Neuronal stem cell (in vitro differentiated cells): ENCODE data around the gene BAZ1B.

Experiments
- DNase-seq: peaks from one replicate; pipeline ENCODE4 v3.0.0-alpha.2; 2013; ENCODE audit warnings: low spot score
- H2AFZ ChIP-seq: one replicate; pipeline ENCODE4 v1.6.1; 2013; ENCODE audit warnings: mild to moderate bottlenecking, low read length, inconsistent platforms
- H2AK5ac ChIP-seq: 2 replicates; pipeline ENCODE4 v1.6.1; 2013; ENCODE audit warnings: low read depth, mild to moderate bottlenecking, inconsistent platforms, low read length, moderate library complexity, mixed read lengths
- H2BK120ac ChIP-seq: 2 replicates; pipeline ENCODE4 v1.6.1; 2013; ENCODE audit warnings: low read depth, mild to moderate bottlenecking, inconsistent platforms, low read length, moderate library complexity, mixed read lengths
- H2BK12ac ChIP-seq: one replicate; pipeline ENCODE4 v1.6.1; 2013; ENCODE audit warnings: low read length, inconsistent platforms
- H2BK15ac ChIP-seq: 2 replicates; pipeline ENCODE4 v1.6.1; 2013; ENCODE audit warnings: mild to moderate bottlenecking, low read length, inconsistent platforms, mixed read lengths
- H2BK5ac ChIP-seq: one replicate; pipeline ENCODE4 v1.6.1; 2013; ENCODE audit warnings: inconsistent platforms, mild to moderate bottlenecking, low read length, moderate library complexity
- H3K14ac ChIP-seq: one replicate; pipeline ENCODE4 v1.6.1; 2013; ENCODE audit warnings: low read length, inconsistent platforms
- H3K18ac ChIP-seq: 2 replicates; pipeline ENCODE4 v1.6.1; 2013; ENCODE audit warnings: low read length, inconsistent platforms
- H3K23ac ChIP-seq: 2 replicates; pipeline ENCODE4 v1.6.1; 2013; ENCODE audit warnings: low read depth, mild to moderate bottlenecking, mixed read lengths, low read length, inconsistent platforms; ENCODE audit not compliant: poor library complexity
- H3K27ac ChIP-seq: replicated peaks from 3 replicates; pipeline ENCODE4 v1.5.1; 2013; ENCODE audit warnings: low read length, inconsistent platforms
- H3K27me3 ChIP-seq, 3 experiments: 2 replicates each; pipeline ENCODE4 v1.6.1; 2013; ENCODE audit warnings: low read length in 3 of 3, mild to moderate bottlenecking in 2 of 3, inconsistent platforms in 1 of 3, low read depth in 1 of 3, mixed read lengths in 1 of 3, moderate library complexity in 1 of 3; ENCODE audit not compliant: control insufficient read depth in 3 of 3, insufficient read depth in 3 of 3
- H3K36me3 ChIP-seq, 2 donors: replicated peaks in 1 of 2; 2 replicates each; pipeline ENCODE4 v1.6.1; 2013; ENCODE audit warnings: low read length in 2 of 2; ENCODE audit not compliant: control insufficient read depth in 2 of 2, insufficient read depth in 2 of 2
- H3K4ac ChIP-seq: 2 replicates; pipeline ENCODE4 v1.6.1; 2013; ENCODE audit warnings: inconsistent platforms, mild to moderate bottlenecking, low read length, moderate library complexity
- H3K4me1 ChIP-seq, 2 donors: 1 replicate in 1 of 2; 2 replicates in 1 of 2; pipeline ENCODE4 v1.6.1; 2013; ENCODE audit warnings: low read length in 2 of 2, low read depth in 1 of 2; ENCODE audit not compliant: control insufficient read depth in 2 of 2, insufficient read depth in 1 of 2
- H3K4me2 ChIP-seq: one replicate; pipeline ENCODE4 v1.6.1; 2013; ENCODE audit warnings: mild to moderate bottlenecking, low read length, inconsistent platforms; ENCODE audit not compliant: insufficient read depth, poor library complexity, severe bottlenecking
- H3K4me3 ChIP-seq, 2 donors: 2 replicates each; pipeline ENCODE4 v1.5.1; 2013; ENCODE audit warnings: low read length in 2 of 2, mild to moderate bottlenecking in 2 of 2, inconsistent platforms in 1 of 2, moderate library complexity in 1 of 2
- H3K79me1 ChIP-seq: one replicate; pipeline ENCODE4 v1.6.1; 2013; ENCODE audit warnings: low read depth, mild to moderate bottlenecking, inconsistent platforms, low read length, moderate library complexity
- H3K9ac ChIP-seq: one replicate; pipeline ENCODE4 v1.6.1; 2013; ENCODE audit warnings: mild to moderate bottlenecking, low read depth, low read length, inconsistent platforms; ENCODE audit not compliant: poor library complexity
- H3K9me3 ChIP-seq, 2 donors: replicated peaks in 1 of 2; 2 replicates each; pipeline versions ENCODE3 to v1.6.1; 2013; ENCODE audit warnings: low read length in 2 of 2, mild to moderate bottlenecking in 2 of 2, inconsistent platforms in 1 of 2, low read depth in 1 of 2, mixed read lengths in 1 of 2, moderate library complexity in 1 of 2; ENCODE audit not compliant: control insufficient read depth in 2 of 2, insufficient read depth in 1 of 2
- H4K8ac ChIP-seq: one replicate; pipeline ENCODE4 v1.6.1; 2013; ENCODE audit warnings: low read depth, mild to moderate bottlenecking, inconsistent platforms, low read length, moderate library complexity
- H4K91ac ChIP-seq: one replicate; pipeline ENCODE4 v1.6.1; 2013; ENCODE audit warnings: low read length, low read depth, mild to moderate bottlenecking, inconsistent platforms; ENCODE audit not compliant: poor library complexity
- WGBS, 2 donors: extraction: QIAGEN DNeasy Blood & Tissue Kit; methylation state at CpG; one replicate each; pipeline ENCODE4 v1.1.7; 2013; ENCODE audit warnings: missing lambda C conversion rate in 2 of 2, mixed read lengths in 1 of 2; ENCODE audit not compliant: insufficient read length in 2 of 2, insufficient replicate concordance in 1 of 2; ENCODE audit errors: extremely low coverage in 2 of 2; 5-methylcytosine and 5-hydroxymethylcytosine counted together

BAZ1B gene

GRCh38 chr7:73449422-73449821 lies 72.7 kb downstream of the BAZ1B start:
- no peak for DNase-seq
- Histone ChIP-seq H3K4me1 (no peaks in the 10 kb centered on the region), H2BK5ac (no peak overlapping the region), H3K4me2 (no peak overlapping the region), H2BK15ac (no peak overlapping the region), H3K4ac (no peak overlapping the region), H3K23ac (no peak overlapping the region), H3K9me3 (peaks cover 0 to 1% of the 10 kb centered on the region in 2 donors), H3K14ac (no peak overlapping the region), H2AK5ac (no peak overlapping the region), H3K79me1 (no peaks in the 10 kb centered on the region), H3K18ac (no peak overlapping the region), H3K36me3 (peaks cover 53 to 99% of the 10 kb centered on the region in 2 donors), H2BK12ac (no peak overlapping the region), H3K4me3 (no peak overlapping the region), H3K9ac (no peak overlapping the region), H3K27me3 (peaks cover 0 to 2% (median 0%) of the 10 kb centered on the region in 3 experiments), H4K8ac (no peak overlapping the region), H2AFZ (no peak overlapping the region), H2BK120ac (no peak overlapping the region), H4K91ac (no peak overlapping the region), H3K27ac (no peak overlapping the region)
- no CpG with 5 or more reads among the region's 5 CpGs for WGBS, 2 donors

- no peak overlapping the region for H3K9ac ChIP-seq
- DNase-seq, result no peak
- H3K4ac ChIP-seq, result no peak overlapping the region
- no peak overlapping the region for H2BK12ac ChIP-seq
- no peak overlapping the region for H2BK15ac ChIP-seq
- no peak overlapping the region for H3K4me2 ChIP-seq
- no peak overlapping the region for H3K23ac ChIP-seq
- no peak overlapping the region for H2AK5ac ChIP-seq
- no peaks in the 10 kb centered on the region for H3K79me1 ChIP-seq
- H2AFZ ChIP-seq, result no peak overlapping the region
- peaks cover 0 to 1% of the 10 kb centered on the region in 2 donors for H3K9me3 ChIP-seq
- H3K27ac ChIP-seq, result no peak overlapping the region
- H2BK5ac ChIP-seq, result no peak overlapping the region
- no peak overlapping the region for H3K18ac ChIP-seq
- no peak overlapping the region for H4K8ac ChIP-seq
- peaks cover 57 to 99% of the 10 kb centered on the region in 2 donors for H3K36me3 ChIP-seq
- H2BK120ac ChIP-seq, result no peak overlapping the region
- H3K27me3 ChIP-seq, result peaks cover 0 to 2% (median 0%) of the 10 kb centered on the region in 3 experiments
- H3K14ac ChIP-seq, result no peak overlapping the region
- H3K4me3 ChIP-seq, result no peak overlapping the region
- WGBS, 2 donors, result 100% methylated on average over 1 of the region's 4 CpGs; no CpG with 5 or more reads in 1 of the 2 donors
- H4K91ac ChIP-seq, result no peak overlapping the region
- no peaks in the 10 kb centered on the region for H3K4me1 ChIP-seq
These were observed 73.5 kb downstream of the BAZ1B start for GRCh38 chr7:73448609-73449008.

GRCh38 chr7:73447121-73447733 lies 74.9 kb downstream of the BAZ1B start:
- Histone ChIP-seq H3K18ac (no peak overlapping the region), H3K27ac (no peak overlapping the region), H2BK5ac (no peak overlapping the region), H3K23ac (no peak overlapping the region), H3K4me3 (no peak overlapping the region), H3K36me3 (peaks cover 70 to 100% of the 10 kb centered on the region in 2 donors), H3K9ac (no peak overlapping the region), H3K9me3 (peaks cover 0 to 1% of the 10 kb centered on the region in 2 donors), H3K4ac (no peak overlapping the region), H3K4me2 (no peak overlapping the region), H3K79me1 (no peaks in the 10 kb centered on the region), H3K27me3 (peaks cover 0 to 2% (median 0%) of the 10 kb centered on the region in 3 experiments), H3K4me1 (no peaks in the 10 kb centered on the region), H2BK120ac (no peak overlapping the region), H2AK5ac (no peak overlapping the region), H4K91ac (no peak overlapping the region), H4K8ac (no peak overlapping the region), H2BK12ac (no peak overlapping the region), H2AFZ (no peak overlapping the region), H3K14ac (no peak overlapping the region), H2BK15ac (no peak overlapping the region)
- no peak for DNase-seq
- WGBS, 2 donors, result no CpG with 5 or more reads among the region's 5 CpGs

DNA sequence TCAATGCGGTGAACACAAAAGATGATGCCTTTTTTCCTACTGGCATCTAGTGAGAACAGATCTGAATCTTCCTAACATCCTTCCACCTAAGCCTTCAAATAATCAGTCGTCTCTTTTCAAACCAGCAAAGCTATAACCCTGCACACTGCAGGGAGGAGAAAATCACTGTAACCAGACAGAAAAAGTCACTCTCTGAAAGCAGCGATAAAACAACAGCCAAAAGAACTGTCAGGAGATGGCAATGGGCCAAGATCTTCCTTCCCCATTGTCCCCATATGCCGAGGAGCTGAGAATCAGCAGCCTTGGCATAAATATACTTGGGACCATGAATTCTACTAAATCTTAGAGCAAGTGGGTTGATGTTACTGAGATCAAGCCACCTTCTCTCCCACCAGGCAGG lies 75.4 kb downstream of the BAZ1B start:
- DNase-seq, result no peak
- H3K14ac ChIP-seq, result no peak overlapping the region
- H2AK5ac ChIP-seq, result no peak overlapping the region
- H2BK120ac ChIP-seq, result no peak overlapping the region
- H3K9ac ChIP-seq, result no peak overlapping the region
- no peak overlapping the region for H4K91ac ChIP-seq
- H3K4me3 ChIP-seq, result no peak overlapping the region
- H2BK15ac ChIP-seq, result no peak overlapping the region
- no peak overlapping the region for H3K23ac ChIP-seq
- no peak overlapping the region for H3K18ac ChIP-seq
- H2BK5ac ChIP-seq, result no peak overlapping the region
- H3K4me2 ChIP-seq, result no peak overlapping the region
- H3K9me3 ChIP-seq, result peaks cover 0 to 1% of the 10 kb centered on the region in 2 donors
- H4K8ac ChIP-seq, result no peak overlapping the region
- no CpG with 5 or more reads among the region's 4 CpGs for WGBS, 2 donors
- H3K27me3 ChIP-seq, result peaks cover 0 to 2% (median 0%) of the 10 kb centered on the region in 3 experiments
- no peak overlapping the region for H2AFZ ChIP-seq
- no peaks in the 10 kb centered on the region for H3K79me1 ChIP-seq
- H3K4me1 ChIP-seq, result no peaks in the 10 kb centered on the region
- H3K4ac ChIP-seq, result no peak overlapping the region
- H3K27ac ChIP-seq, result no peak overlapping the region
- no peak overlapping the region for H2BK12ac ChIP-seq
- H3K36me3 ChIP-seq, result peaks cover 74 to 99% of the 10 kb centered on the region in 2 donors
